GM12878 (cell line): ENCODE results near the gene ZNF331. TPM values are rescaled to one million over a fixed set of nuclear protein-coding genes. Genes with fewer than 3 reads are reported as not detected.

Source experiments
- ATAC-seq: fragments of 200-7000 bp; cut with Tn5 transposase; 3 replicates; pipeline ENCODE4 v1.9.1; 2020; ENCODE audit warnings: mild to moderate bottlenecking, moderate library complexity
- BruUV-seq: library from RNA; stranded (reverse); fragments of 400-500 nt; replicated peaks from 2 replicates; lab custom pipeline; 2021; lab: Mats Ljungman, UMichigan
- CTCF ChIA-PET: fragments of 300-600 bp; sonication (Branson Sonifier 250); formaldehyde crosslinking; extraction: SDS; loops from one replicate; lab custom pipeline; 2021; ENCODE audit warnings: inconsistent platforms; lab: Yijun Ruan, JAX
- POLR2A ChIA-PET: fragments of 350-600 bp; formaldehyde crosslinking; extraction: SDS; loops from one replicate; lab custom pipeline; 2021; ENCODE audit warnings: inconsistent platforms; lab: Charles Lee
- RAD21 ChIA-PET: fragments of 300-600 bp; sonication (Branson Sonifier 250); formaldehyde crosslinking; loops from one replicate; lab custom pipeline; 2023; ENCODE audit warnings: antibody characterized with exemption; ENCODE audit not compliant: unreplicated experiment; lab: Charles Lee
- SMC1A ChIA-PET: fragments of 300-600 bp; sonication (Branson Sonifier 250); formaldehyde crosslinking; loops from one replicate; lab custom pipeline; 2023; ENCODE audit not compliant: unreplicated experiment, uncharacterized antibody; lab: Charles Lee
- DNase-seq: peaks from one replicate; pipeline ENCODE4 v3.0.0-alpha.2; 2011; ENCODE audit warnings: low read depth, low spot score
- FAIRE-seq: peaks from 3 replicates; lab custom pipeline; 2011; peaks lifted over from hg19 to GRCh38; lab: Jason Lieb, UNC
- H2AFZ ChIP-seq: 2 replicates; pipeline ENCODE4 v1.6.0; 2011; ENCODE audit warnings: low read depth, low read length, control low read depth; ENCODE audit not compliant: control insufficient read depth
- H3K27ac ChIP-seq: 2 replicates; pipeline ENCODE4 v1.5.1; 2011; ENCODE audit warnings: control low read depth; ENCODE audit not compliant: control insufficient read depth, insufficient read depth
- H3K27me3 ChIP-seq, 2 experiments: replicated peaks in 1 of 2; 2 replicates each; pipeline versions ENCODE4 v1.6.0 to v1.6.1; 2011; ENCODE audit warnings: low read length in 1 of 2; ENCODE audit not compliant: control insufficient read depth in 2 of 2, insufficient read depth in 2 of 2
- H3K36me3 ChIP-seq, 2 experiments: 2 replicates each; pipeline ENCODE4 v1.5.1; 2011; ENCODE audit warnings: low read length in 1 of 2; ENCODE audit not compliant: control insufficient read depth in 2 of 2, insufficient read depth in 2 of 2
- H3K4me1 ChIP-seq: 2 replicates; pipeline ENCODE4 v1.6.1; 2011; ENCODE audit warnings: mild to moderate bottlenecking, low read length, moderate library complexity, mixed read lengths; ENCODE audit not compliant: control insufficient read depth, insufficient read depth
- H3K4me2 ChIP-seq: 2 replicates; pipeline ENCODE4 v1.6.0; 2011; ENCODE audit warnings: control low read depth; ENCODE audit not compliant: control insufficient read depth, insufficient read depth
- H3K4me3 ChIP-seq: fragments of 200-600 bp; sonication (generic); 2 replicates; pipeline ENCODE4 v1.5.1; 2016
- H3K79me2 ChIP-seq: 2 replicates; pipeline ENCODE4 v1.6.0; 2011; ENCODE audit warnings: low read length; ENCODE audit not compliant: control insufficient read depth, insufficient read depth
- H3K9ac ChIP-seq: 2 replicates; pipeline ENCODE4 v1.8.0; 2011; ENCODE audit warnings: low read length, control low read depth, mixed read lengths; ENCODE audit not compliant: control insufficient read depth, insufficient read depth
- H3K9me3 ChIP-seq: replicated peaks from 3 replicates; pipeline ENCODE4 v1.5.1; 2011; ENCODE audit warnings: mild to moderate bottlenecking, low read length; ENCODE audit not compliant: control insufficient read depth, insufficient read depth
- H4K20me1 ChIP-seq: 2 replicates; pipeline ENCODE4 v1.6.0; 2011; ENCODE audit not compliant: control insufficient read depth, insufficient read depth
- ASH2L ChIP-seq: fragments of 300-600, 200-600 bp; sonication (generic); IDR thresholded peaks from 2 replicates; pipeline ENCODE4 v1.6.1; 2017; ENCODE audit warnings: low read depth, mild to moderate bottlenecking, borderline replicate concordance
- BHLHE40 ChIP-seq, 2 experiments: fragments of 450-650 bp in 1 of 2; IDR thresholded peaks; 2 replicates each; pipeline ENCODE4 v1.6.1; 2011 to 2017; ENCODE audit warnings: low read depth in 2 of 2, borderline replicate concordance in 1 of 2, improper control_type of control experiment in 1 of 2, low read length in 1 of 2, mild to moderate bottlenecking in 1 of 2
- CBX5 ChIP-seq: sonication (generic); IDR thresholded peaks from 2 replicates; pipeline ENCODE4 v1.6.1; 2016; ENCODE audit warnings: low read depth, moderate library complexity, mild to moderate bottlenecking, inconsistent platforms
- E2F4 ChIP-seq: IDR thresholded peaks from 2 replicates; pipeline ENCODE4 v1.6.1; 2012; ENCODE audit warnings: low read depth, low read length, improper control_type of control experiment
- HCFC1 ChIP-seq: fragments of 150-350 bp; IDR thresholded peaks from 2 replicates; pipeline ENCODE4 v1.6.1; 2014; ENCODE audit warnings: low read length
- NR2F1 ChIP-seq: fragments of 450-650 bp; conservative IDR thresholded peaks from 2 replicates; pipeline ENCODE4 v1.6.1; 2017; ENCODE audit warnings: mild to moderate bottlenecking
- SMAD5 ChIP-seq: IDR thresholded peaks from 2 replicates; pipeline ENCODE4 v1.6.1; 2016; ENCODE audit warnings: antibody characterized with exemption, low read depth
- STAT3 ChIP-seq: IDR thresholded peaks from 2 replicates; pipeline ENCODE4 v1.6.1; 2011; ENCODE audit warnings: low read depth, low read length, improper control_type of control experiment
- TARDBP ChIP-seq: IDR thresholded peaks from 2 replicates; pipeline ENCODE4 v1.6.1; 2016; ENCODE audit warnings: borderline replicate concordance
- YBX1 ChIP-seq: fragments of 450-650 bp; IDR thresholded peaks from 2 replicates; pipeline ENCODE4 v1.6.1; 2016; ENCODE audit warnings: antibody characterized with exemption
- ZSCAN29 ChIP-seq: fragments of 450-650 bp; IDR thresholded peaks from 2 replicates; pipeline ENCODE4 v1.6.1; 2017; ENCODE audit warnings: mild to moderate bottlenecking, moderate library complexity
- WGBS: methylation state at CpG from one replicate; pipeline ENCODE4 v1.1.6; 2016; ENCODE audit warnings: low lambda C conversion rate; ENCODE audit not compliant: insufficient replicate concordance, insufficient coverage; ENCODE audit errors: missing lambda C conversion rate; 5-methylcytosine and 5-hydroxymethylcytosine counted together
- in situ Hi-C: fragments of 300-500 bp; cut with MboI; formaldehyde crosslinking; loops from 9 replicates; pipeline ENCODE4 v1.14.3; 2018; ENCODE audit warnings: mixed read lengths
- intact Hi-C: fragments of 100-400 bp; cut with micrococcal nuclease; formaldehyde crosslinking; loops from one replicate; pipeline ENCODE4 v1.14.2; 2022; ENCODE audit not compliant: unreplicated experiment
- polyA plus RNA-seq, 11 experiments: library from polyadenylated mRNA; depleted of rRNA in 4 of 11; unstranded in 6 of 11; stranded (reverse) in 5 of 11; fragments of >200 nt; fragmentation: Nextera tagmentation in 4 of 11; fragmentation: Illumina TruSeq in 1 of 11; extraction: Ambion mirVana in 4 of 11; extraction: Trizol in 1 of 11; gene quantifications; 1 replicate in 1 of 11; 2 replicates in 10 of 11; pipeline versions ENCODE4 v1.2.1 to v1.2.3, GENCODE V29; 2011 to 2016; ENCODE audit warnings: inconsistent platforms in 2 of 11, missing spikeins in 2 of 11, low read depth in 1 of 11
- total RNA-seq, 4 experiments: library from RNA; depleted of rRNA in 3 of 4; stranded (reverse); fragments of >200 nt in 3 of 4; fragmentation: Illumina TruSeq in 1 of 4; extraction: Trizol in 1 of 4; gene quantifications; 2 replicates each; pipeline versions ENCODE4 v1.2.1 to v1.2.3, GENCODE V29; 2013 to 2021

ZNF331 gene
- total and polyA plus RNA-seq, 10 of the 15 experiments (the other 5 are each of a cell fraction or from before 2014, with no cell fraction given), result 2.6 to 11.5 (median 5.3) TPM

- no peak for FAIRE-seq
- no peaks in the 10 kb centered on the region for H3K4me1 ChIP-seq
- H3K9me3 ChIP-seq, result no peaks in the 10 kb centered on the region; the same call in 2 of the 3 replicates
- SMC1A ChIA-PET, result no interaction called here
- no peaks in the 10 kb centered on the region for H3K79me2 ChIP-seq
- 44% methylated on average over 7 of the region's 7 CpGs for WGBS
- no peak for ATAC-seq
- H4K20me1 ChIP-seq, result no peaks in the 10 kb centered on the region
- DNase-seq, result no peak
- in situ Hi-C loops, result no loop called here
- no peak overlapping the region for H3K4me3 ChIP-seq
- TF ChIP-seq ZSCAN29 (no peak), ASH2L (no peak), YBX1 (no peak), BHLHE40 (IDR thresholded peaks at IDR 0.05; ENCODE audit: borderline replicate concordance in 1 of 2, low read depth in 2 of 2, low read length in 1 of 2) (no peak), TARDBP (no peak), CBX5 (no peak), STAT3 (no peak), SMAD5 (no peak), E2F4 (no peak), HCFC1 (no peak), NR2F1 (no peak)
- TF ChIP-seq, all 136 proteins: peak for 0
- no TSS peak for BruUV-seq
- ChIA-PET RAD21 (no interaction called here), POLR2A (no interaction called here), CTCF (interaction anchor here (1.0 kb wide), 1 partner anchor 83 kb away, joined by 3 read pairs; no protein-coding TSS in a partner anchor)
- no peaks in the 10 kb centered on the region for H3K36me3 ChIP-seq
- no peaks in the 10 kb centered on the region for H3K27me3 ChIP-seq
- H3K9ac ChIP-seq, result no peak overlapping the region
- intact Hi-C loops, result no loop called here
- no peak overlapping the region for H3K27ac ChIP-seq
- H2AFZ ChIP-seq, result no peak overlapping the region
- no peak overlapping the region for H3K4me2 ChIP-seq
Measured at GRCh38 chr19:53504885-53505284, 33.1 kb upstream of the ZNF331 start.
